NCI-H446 (cell line): ENCODE data around the gene ZNF638.

Experiments used
- DNase-seq, 2 experiments: peaks; one replicate each; lab custom pipeline; 2025; lab: John Stamatoyannopoulos, UW

Gene ZNF638

GRCh38 chr2:71469403-71470398 is 138.1 kb downstream of the ZNF638 start:
- no peak for DNase-seq

GRCh38 chr2:71471276-71471675 is 139.7 kb downstream of the ZNF638 start:
- no peak for DNase-seq

DNA sequence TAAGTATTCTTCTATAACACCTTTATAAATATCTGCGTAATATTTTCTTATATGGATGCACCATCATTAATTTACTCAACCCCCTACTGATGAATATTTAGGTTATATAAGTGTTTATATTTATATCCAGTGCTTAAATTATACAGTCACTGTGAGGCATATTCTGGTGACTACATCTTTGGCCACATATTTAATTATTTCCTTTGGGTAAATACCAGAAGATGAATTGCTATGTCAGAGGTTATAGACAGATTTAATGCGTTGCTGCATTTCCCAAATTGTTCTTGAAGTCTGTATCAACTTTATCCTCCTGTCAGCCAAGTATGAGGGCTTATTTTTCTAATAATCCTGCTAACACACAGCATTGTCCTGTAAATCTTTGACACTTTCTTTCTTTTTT is 140.4 kb downstream of the ZNF638 start:
- DNase-seq: no peak

GRCh38 chr2:71473346-71474031 is 141.9 kb downstream of the ZNF638 start:
- DNase-seq: no peak

GRCh38 chr2:71474116-71474743 is 142.6 kb downstream of the ZNF638 start:
- DNase-seq: no peak

DNA sequence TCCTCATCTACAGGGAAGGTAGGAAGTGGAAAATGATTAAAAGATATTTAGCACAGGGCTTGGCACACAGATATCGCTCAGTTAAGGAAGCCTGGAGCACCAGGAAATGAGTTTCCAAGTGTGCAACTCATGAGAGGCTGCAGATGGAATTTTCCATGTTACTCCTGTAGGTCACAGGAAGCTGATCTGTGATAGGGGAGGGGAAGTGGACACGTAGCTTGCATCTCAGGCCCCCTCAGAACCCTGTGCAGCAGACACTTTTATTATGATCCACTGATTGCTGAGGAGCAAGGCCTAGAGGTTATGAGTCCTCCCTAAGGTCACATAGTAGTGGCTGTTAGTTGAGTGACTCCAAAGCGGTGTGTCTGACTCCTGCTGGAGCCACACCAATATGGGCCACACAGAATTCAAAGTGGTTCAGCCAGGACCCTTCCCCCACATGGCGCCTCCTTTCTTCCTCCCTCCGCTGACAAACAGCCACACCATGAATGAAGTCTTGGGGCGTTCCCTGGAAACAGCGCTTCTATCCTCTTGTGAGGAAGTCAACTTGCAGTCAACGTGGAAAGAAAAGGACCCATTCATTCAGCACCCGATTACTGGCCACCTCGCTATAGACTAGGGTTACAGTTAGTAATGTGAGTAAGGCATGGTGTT is 143.3 kb downstream of the ZNF638 start:
- no peak for DNase-seq

DNA sequence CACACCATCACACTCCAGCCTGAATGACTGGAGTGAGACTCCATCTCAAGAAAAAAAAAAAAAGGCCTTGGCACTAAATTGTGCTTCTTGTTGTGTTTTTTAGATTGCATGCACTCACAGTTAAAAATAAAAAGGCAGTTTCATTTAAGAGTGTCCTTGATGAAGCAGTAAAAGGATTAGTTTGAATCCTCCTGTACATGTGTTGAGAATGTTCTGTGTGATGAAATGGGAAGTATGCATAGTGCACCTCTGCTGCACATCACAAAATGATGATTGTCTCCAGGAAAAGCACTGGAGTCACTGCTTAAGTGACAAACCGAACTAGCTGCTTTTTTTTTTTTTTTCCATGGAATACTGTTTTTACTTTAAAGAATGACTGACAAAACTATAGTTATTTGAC is 144.9 kb downstream of the ZNF638 start:
- DNase-seq: no peak

DNA sequence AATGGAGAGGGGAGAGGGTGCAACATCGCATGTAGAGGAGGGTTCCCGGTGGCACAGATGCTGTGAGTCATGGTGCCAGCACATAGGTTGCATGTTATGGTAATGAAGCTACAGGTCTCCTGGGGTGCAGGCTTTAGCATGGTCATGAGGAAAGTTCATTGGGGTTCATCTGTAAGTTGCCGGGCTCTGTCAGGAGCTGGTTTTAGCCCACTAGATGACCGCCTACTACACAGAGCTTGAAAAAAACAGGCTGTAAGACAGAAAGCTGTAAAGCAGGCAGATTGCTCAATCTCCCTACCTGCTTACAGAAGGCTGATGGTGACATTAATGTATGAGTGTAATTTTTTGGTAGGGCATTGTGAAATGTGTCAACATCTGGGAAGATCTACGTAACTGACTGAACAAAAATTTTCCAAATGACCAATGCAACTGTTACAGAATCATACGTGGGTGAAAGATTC is 145.7 kb downstream of the ZNF638 start:
- no peak for DNase-seq

GRCh38 chr2:71478806-71479205 is 147.2 kb downstream of the ZNF638 start:
- no peak for DNase-seq

DNA sequence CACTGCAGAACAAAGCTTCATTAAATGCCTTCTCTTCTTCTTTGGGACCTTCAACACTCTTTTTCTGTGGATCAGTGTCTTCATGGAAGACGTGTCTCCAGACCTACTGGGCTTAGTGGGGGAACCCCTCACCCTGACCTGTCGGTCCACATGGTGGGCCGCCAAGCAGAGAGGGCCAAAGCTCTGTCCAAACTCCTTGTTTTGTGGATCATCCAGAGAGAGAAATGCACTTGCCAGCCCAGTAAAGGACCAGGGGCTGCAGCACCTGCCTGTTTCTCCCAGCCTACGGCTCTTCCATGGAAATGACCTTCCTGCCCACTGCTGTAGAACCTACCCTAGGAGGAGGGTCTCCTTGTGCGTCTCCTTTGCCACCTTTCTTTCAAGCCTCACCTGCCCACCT is 147.7 kb downstream of the ZNF638 start:
- no peak for DNase-seq

DNA sequence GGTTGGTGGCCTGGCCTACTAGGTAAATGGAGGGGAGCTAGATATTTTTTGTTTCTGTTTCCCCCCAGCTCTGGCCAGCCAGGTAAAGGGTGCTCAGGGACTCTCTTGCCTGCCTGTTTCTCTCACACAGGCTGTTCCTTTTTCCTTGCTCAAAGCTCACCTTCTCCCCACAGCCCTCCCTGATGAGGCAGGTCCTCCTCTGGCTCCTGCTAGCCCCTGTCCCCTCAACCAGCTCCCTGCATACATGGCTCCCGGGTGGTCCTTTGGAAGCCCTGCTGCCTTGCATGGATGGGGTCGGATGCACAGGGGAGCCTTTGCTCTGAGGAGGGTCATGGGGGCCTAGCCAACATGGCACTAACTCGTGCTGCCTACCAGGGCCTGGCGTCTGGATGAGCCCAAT is 149.5 kb downstream of the ZNF638 start:
- DNase-seq: no peak

GRCh38 chr2:71482055-71482454 is 150.5 kb downstream of the ZNF638 start:
- DNase-seq: no peak

DNA sequence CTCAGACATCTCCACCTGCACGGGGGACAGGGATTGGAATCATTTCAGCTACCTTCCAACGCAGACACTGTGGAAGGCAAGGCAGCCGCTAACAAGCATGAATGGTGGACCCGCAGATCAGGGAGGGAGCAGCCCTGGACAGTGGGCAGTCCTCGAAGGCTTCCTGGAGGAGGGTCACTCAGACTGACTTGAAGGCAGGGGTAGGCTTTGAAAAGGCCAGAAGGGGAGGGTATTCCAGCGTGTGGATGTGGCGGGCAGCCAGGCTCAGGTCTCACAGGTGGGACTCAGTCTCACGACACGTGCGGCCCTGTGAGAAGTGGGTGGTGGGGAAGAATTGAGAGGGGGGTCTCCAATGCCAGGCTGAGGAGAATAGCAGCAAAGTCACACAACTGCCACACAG is 151.7 kb downstream of the ZNF638 start:
- no peak for DNase-seq

GRCh38 chr2:71484354-71484753 is 152.8 kb downstream of the ZNF638 start:
- no peak for DNase-seq
